Astrocyte (in vitro differentiated cells and primary cell): Measurements from ENCODE around the gene ETNK1. TPM values are rescaled to one million over a fixed set of nuclear protein-coding genes. Genes with fewer than 3 reads are reported as not detected.
"Not testable (repeated sequence)": the region's sequence is repeated elsewhere in the genome, so short reads cannot be mapped to it uniquely, and the experiment has no call there.

ENCODE experiments used
- DNase-seq: peaks from one replicate; pipeline ENCODE4 v3.0.0-alpha.2; 2010; ENCODE audit warnings: low read depth
- FAIRE-seq: peaks from 2 replicates; lab custom pipeline; 2011; peaks lifted over from hg19 to GRCh38; lab: Jason Lieb, UNC
- H2AFZ ChIP-seq: 2 replicates; pipeline ENCODE4 v1.6.0; 2012; ENCODE audit warnings: low read depth, low read length, inconsistent platforms
- H3K27ac ChIP-seq: 2 replicates; pipeline ENCODE4 v1.5.1; 2011; ENCODE audit warnings: low read depth, low read length, inconsistent platforms
- H3K27me3 ChIP-seq: 2 replicates; pipeline ENCODE4 v1.6.0; 2011; ENCODE audit warnings: low read length, inconsistent platforms; ENCODE audit not compliant: insufficient read depth
- H3K36me3 ChIP-seq: 2 replicates; pipeline ENCODE4 v1.5.1; 2011; ENCODE audit warnings: low read length, inconsistent platforms; ENCODE audit not compliant: insufficient read depth
- H3K4me1 ChIP-seq: 2 replicates; pipeline ENCODE4 v1.5.1; 2011; ENCODE audit warnings: low read length, inconsistent platforms; ENCODE audit not compliant: insufficient read depth
- H3K4me2 ChIP-seq: 2 replicates; pipeline ENCODE4 v1.6.0; 2012; ENCODE audit warnings: low read length, inconsistent platforms
- H3K4me3 ChIP-seq: 2 replicates; pipeline ENCODE4 v1.5.1; 2011; ENCODE audit warnings: low read depth, mild to moderate bottlenecking, low read length, inconsistent platforms; ENCODE audit not compliant: insufficient read depth
- H3K79me2 ChIP-seq: 2 replicates; pipeline ENCODE4 v1.6.0; 2012; ENCODE audit warnings: mild to moderate bottlenecking, low read length, inconsistent platforms; ENCODE audit not compliant: insufficient read depth
- H3K9ac ChIP-seq: 2 replicates; pipeline ENCODE4 v1.6.0; 2012; ENCODE audit warnings: mild to moderate bottlenecking, low read length, inconsistent platforms
- H3K9me3 ChIP-seq: 2 replicates; pipeline ENCODE4 v1.5.1; 2012; ENCODE audit warnings: low read depth, mild to moderate bottlenecking, low read length, inconsistent platforms; ENCODE audit not compliant: insufficient read depth
- H4K20me1 ChIP-seq: 2 replicates; pipeline ENCODE4 v1.6.0; 2012; ENCODE audit warnings: low read length, inconsistent platforms; ENCODE audit not compliant: insufficient read depth
- H3K27ac Mint-ChIP-seq: one replicate; pipeline ENCODE4 v1.8.0; 2021; ENCODE audit warnings: mild to moderate bottlenecking, mixed read lengths; ENCODE audit not compliant: unreplicated experiment
- H3K27me3 Mint-ChIP-seq: one replicate; pipeline ENCODE4 v1.8.0; 2021; ENCODE audit warnings: low read depth, mixed read lengths; ENCODE audit not compliant: unreplicated experiment
- H3K36me3 Mint-ChIP-seq: one replicate; pipeline ENCODE4 v1.8.0; 2021; ENCODE audit warnings: low read depth, mixed read lengths; ENCODE audit not compliant: unreplicated experiment
- H3K4me1 Mint-ChIP-seq: one replicate; pipeline ENCODE4 v1.8.0; 2021; ENCODE audit warnings: low read depth, mixed read lengths; ENCODE audit not compliant: unreplicated experiment
- H3K4me3 Mint-ChIP-seq: one replicate; pipeline ENCODE4 v1.8.0; 2021; ENCODE audit warnings: mild to moderate bottlenecking, moderate library complexity, mixed read lengths; ENCODE audit not compliant: unreplicated experiment
- H3K9me3 Mint-ChIP-seq: one replicate; pipeline ENCODE4 v1.8.0; 2021; ENCODE audit warnings: mild to moderate bottlenecking, mixed read lengths; ENCODE audit not compliant: unreplicated experiment
- EZH2 ChIP-seq: IDR thresholded peaks from 2 replicates; pipeline ENCODE4 v1.6.1; 2012; ENCODE audit warnings: mild to moderate bottlenecking, low read length, inconsistent platforms; ENCODE audit not compliant: insufficient read depth
- total RNA-seq: library from RNA; stranded (reverse); gene quantifications from 2 replicates; pipeline ENCODE4 v1.2.1, GENCODE V29; 2021
- TF ChIP-seq, protein P1 (sequence below): IDR thresholded peaks from 2 replicates; pipeline ENCODE4 v1.5.1; 2011; ENCODE audit warnings: low read depth, mild to moderate bottlenecking, inconsistent platforms, low read length, moderate library complexity; ENCODE audit not compliant: insufficient read depth

ETNK1 gene
- total RNA-seq, 1 donor from 2014 or later = 50.0 TPM

GRCh38 chr12:22609501-22609900 lies 15.5 kb upstream of the ETNK1 start:
- no peaks in the 10 kb centered on the region for H3K27me3 Mint-ChIP-seq
- H3K4me1 Mint-ChIP-seq = no peaks in the 10 kb centered on the region
- TF ChIP-seq, protein P1, sequence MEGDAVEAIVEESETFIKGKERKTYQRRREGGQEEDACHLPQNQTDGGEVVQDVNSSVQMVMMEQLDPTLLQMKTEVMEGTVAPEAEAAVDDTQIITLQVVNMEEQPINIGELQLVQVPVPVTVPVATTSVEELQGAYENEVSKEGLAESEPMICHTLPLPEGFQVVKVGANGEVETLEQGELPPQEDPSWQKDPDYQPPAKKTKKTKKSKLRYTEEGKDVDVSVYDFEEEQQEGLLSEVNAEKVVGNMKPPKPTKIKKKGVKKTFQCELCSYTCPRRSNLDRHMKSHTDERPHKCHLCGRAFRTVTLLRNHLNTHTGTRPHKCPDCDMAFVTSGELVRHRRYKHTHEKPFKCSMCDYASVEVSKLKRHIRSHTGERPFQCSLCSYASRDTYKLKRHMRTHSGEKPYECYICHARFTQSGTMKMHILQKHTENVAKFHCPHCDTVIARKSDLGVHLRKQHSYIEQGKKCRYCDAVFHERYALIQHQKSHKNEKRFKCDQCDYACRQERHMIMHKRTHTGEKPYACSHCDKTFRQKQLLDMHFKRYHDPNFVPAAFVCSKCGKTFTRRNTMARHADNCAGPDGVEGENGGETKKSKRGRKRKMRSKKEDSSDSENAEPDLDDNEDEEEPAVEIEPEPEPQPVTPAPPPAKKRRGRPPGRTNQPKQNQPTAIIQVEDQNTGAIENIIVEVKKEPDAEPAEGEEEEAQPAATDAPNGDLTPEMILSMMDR = no peak
- no peak for TF ChIP-seq EZH2
- Histone ChIP-seq H3K27me3 (no peaks in the 10 kb centered on the region), H3K4me2 (no peak overlapping the region), H3K79me2 (no peaks in the 10 kb centered on the region), H3K4me1 (no peaks in the 10 kb centered on the region), H3K4me3 (no peak overlapping the region), H2AFZ (no peak overlapping the region), H3K9me3 (no peaks in the 10 kb centered on the region), H3K27ac (no peak overlapping the region), H4K20me1 (no peaks in the 10 kb centered on the region), H3K9ac (no peak overlapping the region), H3K36me3 (no peaks in the 10 kb centered on the region)
- H3K4me3 Mint-ChIP-seq = no peak overlapping the region
- peaks cover 10% of the 10 kb centered on the region for H3K9me3 Mint-ChIP-seq
- DNase-seq (no peak), FAIRE-seq (no peak)
- no peak overlapping the region for H3K27ac Mint-ChIP-seq
- no peaks in the 10 kb centered on the region for H3K36me3 Mint-ChIP-seq

- Histone ChIP-seq H3K27me3 (no peaks in the 10 kb centered on the region), H3K4me2 (no peak overlapping the region), H3K9me3 (no peaks in the 10 kb centered on the region), H3K9ac (no peak overlapping the region), H4K20me1 (no peaks in the 10 kb centered on the region), H3K27ac (no peak overlapping the region), H3K4me1 (no peaks in the 10 kb centered on the region), H3K36me3 (no peaks in the 10 kb centered on the region), H3K79me2 (no peaks in the 10 kb centered on the region), H2AFZ (no peak overlapping the region), H3K4me3 (no peak overlapping the region)
- FAIRE-seq = no peak
- no peak overlapping the region for H3K27ac Mint-ChIP-seq
- no peaks in the 10 kb centered on the region for H3K36me3 Mint-ChIP-seq
- TF ChIP-seq, protein P1 = no peak
- TF ChIP-seq EZH2 = no peak
- no peaks in the 10 kb centered on the region for H3K27me3 Mint-ChIP-seq
- DNase-seq = no peak
- H3K4me1 Mint-ChIP-seq = no peaks in the 10 kb centered on the region
- H3K4me3 Mint-ChIP-seq = no peak overlapping the region
- H3K9me3 Mint-ChIP-seq = peaks cover 10% of the 10 kb centered on the region
These were observed 14.8 kb upstream of the ETNK1 start for GRCh38 chr12:22610131-22610530.

DNA sequence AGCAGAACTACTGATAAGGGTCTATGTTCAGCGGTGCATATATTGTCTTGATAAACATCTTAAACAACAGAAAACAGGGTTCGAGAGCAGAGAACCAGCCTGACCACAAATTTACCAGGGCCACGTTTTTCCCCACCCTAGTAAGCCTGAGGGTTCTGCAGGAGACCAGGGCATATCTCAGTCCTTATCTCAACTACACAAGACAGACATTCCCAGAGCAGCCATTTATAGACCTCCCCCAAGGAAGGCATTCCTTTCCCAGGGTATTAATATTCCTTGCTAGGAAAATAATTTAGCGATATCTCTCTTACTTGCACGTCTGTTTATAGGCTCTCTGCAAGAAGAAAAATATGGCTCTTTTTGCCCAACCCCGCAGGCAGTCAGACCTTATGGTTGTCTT lies 12.1 kb upstream of the ETNK1 start:
- not testable (repeated sequence) for H3K9me3 ChIP-seq, H3K36me3 ChIP-seq, H3K4me1 Mint-ChIP-seq, H3K27me3 ChIP-seq, H3K27ac Mint-ChIP-seq, H3K9ac ChIP-seq, H3K4me1 ChIP-seq, H3K36me3 Mint-ChIP-seq, H3K79me2 ChIP-seq, H3K27ac ChIP-seq, H4K20me1 ChIP-seq, H3K4me2 ChIP-seq, H3K27me3 Mint-ChIP-seq, FAIRE-seq, H2AFZ ChIP-seq, H3K4me3 ChIP-seq, H3K4me3 Mint-ChIP-seq, DNase-seq
- peaks cover 15% of the 10 kb centered on the region for H3K9me3 Mint-ChIP-seq
